ENCODE measurements around the gene ANKS1B.

ANKS1B gene

DNA sequence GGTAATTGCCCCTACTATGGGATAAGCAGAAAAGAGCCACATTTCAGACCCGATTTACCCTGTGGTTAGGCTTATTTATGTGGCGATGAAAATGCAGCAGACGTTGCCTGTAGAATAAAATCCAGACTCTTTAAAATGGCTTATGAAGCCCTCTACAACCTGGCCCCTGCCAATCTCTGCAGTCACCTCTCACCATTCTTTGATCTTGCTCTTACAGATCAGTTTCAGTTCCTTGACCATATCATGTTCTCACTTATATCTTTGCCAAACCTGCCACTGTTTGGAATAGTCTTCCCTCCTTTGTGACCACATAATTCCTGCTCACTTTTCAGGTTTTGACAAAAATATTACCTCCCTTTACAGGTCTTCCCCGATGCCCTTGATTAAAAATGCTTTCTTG is 601.5 kb downstream of the ANKS1B start:
- no peak overlapping the region for H3K27ac Mint-ChIP-seq
- H3K4me3 Mint-ChIP-seq: no peak overlapping the region
- H3K9me3 Mint-ChIP-seq: no peaks in the 10 kb centered on the region
- no peaks in the 10 kb centered on the region for H3K27me3 Mint-ChIP-seq (ENCODE audit: low read depth)
- TF ChIP-seq, protein P1, sequence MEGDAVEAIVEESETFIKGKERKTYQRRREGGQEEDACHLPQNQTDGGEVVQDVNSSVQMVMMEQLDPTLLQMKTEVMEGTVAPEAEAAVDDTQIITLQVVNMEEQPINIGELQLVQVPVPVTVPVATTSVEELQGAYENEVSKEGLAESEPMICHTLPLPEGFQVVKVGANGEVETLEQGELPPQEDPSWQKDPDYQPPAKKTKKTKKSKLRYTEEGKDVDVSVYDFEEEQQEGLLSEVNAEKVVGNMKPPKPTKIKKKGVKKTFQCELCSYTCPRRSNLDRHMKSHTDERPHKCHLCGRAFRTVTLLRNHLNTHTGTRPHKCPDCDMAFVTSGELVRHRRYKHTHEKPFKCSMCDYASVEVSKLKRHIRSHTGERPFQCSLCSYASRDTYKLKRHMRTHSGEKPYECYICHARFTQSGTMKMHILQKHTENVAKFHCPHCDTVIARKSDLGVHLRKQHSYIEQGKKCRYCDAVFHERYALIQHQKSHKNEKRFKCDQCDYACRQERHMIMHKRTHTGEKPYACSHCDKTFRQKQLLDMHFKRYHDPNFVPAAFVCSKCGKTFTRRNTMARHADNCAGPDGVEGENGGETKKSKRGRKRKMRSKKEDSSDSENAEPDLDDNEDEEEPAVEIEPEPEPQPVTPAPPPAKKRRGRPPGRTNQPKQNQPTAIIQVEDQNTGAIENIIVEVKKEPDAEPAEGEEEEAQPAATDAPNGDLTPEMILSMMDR (IDR thresholded peaks at IDR 0.05; ENCODE audit: unreplicated experiment in 3 of 3): no peak
- H3K36me3 Mint-ChIP-seq (ENCODE audit: low read depth): no peaks in the 10 kb centered on the region
- H3K4me1 Mint-ChIP-seq: no peaks in the 10 kb centered on the region

- Mint-ChIP-seq H3K4me3 (no peak overlapping the region), H3K27me3 (ENCODE audit: low read depth) (no peaks in the 10 kb centered on the region), H3K9me3 (no peaks in the 10 kb centered on the region), H3K4me1 (no peaks in the 10 kb centered on the region), H3K27ac (no peak overlapping the region), H3K36me3 (ENCODE audit: low read depth) (no peaks in the 10 kb centered on the region)
- TF ChIP-seq, protein P1 (IDR thresholded peaks at IDR 0.05; ENCODE audit: unreplicated experiment in 3 of 3): no peak
Observed at GRCh38 chr12:99381992-99382391, 602.7 kb downstream of the ANKS1B start.

DNA sequence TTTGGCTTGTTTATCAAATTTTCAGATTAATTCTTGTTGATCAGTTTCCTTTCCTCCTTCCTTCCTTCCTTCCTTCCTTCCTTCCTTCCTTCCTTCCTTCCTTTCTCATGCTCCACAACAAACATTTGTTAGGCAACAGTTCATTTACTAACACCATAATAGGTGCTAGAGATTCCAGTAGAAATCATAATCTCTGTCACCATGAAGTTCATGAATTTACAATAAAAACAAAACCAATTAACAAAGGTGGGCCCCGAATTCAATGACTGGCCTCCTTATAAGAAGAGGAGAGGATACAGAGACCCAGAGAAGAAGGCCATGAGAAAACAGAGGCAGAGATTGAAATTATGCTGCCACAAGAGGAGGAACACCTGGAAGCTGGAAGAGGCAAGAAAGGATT is 604.0 kb downstream of the ANKS1B start:
- no peak overlapping the region for H3K27ac Mint-ChIP-seq
- H3K9me3 Mint-ChIP-seq: no peaks in the 10 kb centered on the region
- H3K4me1 Mint-ChIP-seq: no peaks in the 10 kb centered on the region
- no peaks in the 10 kb centered on the region for H3K27me3 Mint-ChIP-seq (ENCODE audit: low read depth)
- TF ChIP-seq, protein P1 (IDR thresholded peaks at IDR 0.05; ENCODE audit: unreplicated experiment in 3 of 3): no peak
- H3K36me3 Mint-ChIP-seq (ENCODE audit: low read depth): no peaks in the 10 kb centered on the region
- no peak overlapping the region for H3K4me3 Mint-ChIP-seq

DNA sequence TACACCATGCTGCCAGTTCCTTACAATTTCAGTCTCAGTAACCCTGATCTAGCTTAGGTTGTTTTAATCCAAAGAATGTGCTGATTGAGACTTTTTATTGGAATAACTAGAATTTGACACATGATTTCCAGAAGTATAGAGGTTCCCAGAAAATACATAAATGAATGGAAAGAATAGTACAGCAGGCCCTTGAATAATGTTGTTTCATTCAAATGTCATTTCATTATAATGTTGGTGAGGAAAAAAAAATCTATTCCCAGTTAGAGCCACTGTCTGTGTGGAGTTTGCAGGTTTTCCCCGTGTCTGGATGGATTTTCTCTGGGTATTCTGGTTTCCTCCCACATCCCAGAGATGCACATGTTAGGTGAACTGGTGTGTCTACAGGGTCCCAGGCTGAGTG is 610.7 kb downstream of the ANKS1B start:
- H3K27ac Mint-ChIP-seq: peak overlapping the region in 2 of 3 experiments; percentile 61 to 83
- no peaks in the 10 kb centered on the region for H3K27me3 Mint-ChIP-seq (ENCODE audit: low read depth)
- H3K36me3 Mint-ChIP-seq (ENCODE audit: low read depth): no peaks in the 10 kb centered on the region
- no peak overlapping the region for H3K4me3 Mint-ChIP-seq
- TF ChIP-seq, protein P1 (IDR thresholded peaks at IDR 0.05; ENCODE audit: unreplicated experiment in 3 of 3): no peak
- no peaks in the 10 kb centered on the region for H3K9me3 Mint-ChIP-seq
- no peaks in the 10 kb centered on the region for H3K4me1 Mint-ChIP-seq

GRCh38 chr12:99372257-99372920 is 612.3 kb downstream of the ANKS1B start:
- no peaks in the 10 kb centered on the region for H3K4me1 Mint-ChIP-seq
- no peaks in the 10 kb centered on the region for H3K36me3 Mint-ChIP-seq (ENCODE audit: low read depth)
- H3K9me3 Mint-ChIP-seq: no peaks in the 10 kb centered on the region
- H3K27ac Mint-ChIP-seq: peak overlapping the region in 2 of 3 experiments; percentile 17 to 53
- TF ChIP-seq, protein P1 (IDR thresholded peaks at IDR 0.05; ENCODE audit: unreplicated experiment in 3 of 3): no peak
- H3K27me3 Mint-ChIP-seq (ENCODE audit: low read depth): no peaks in the 10 kb centered on the region
- H3K4me3 Mint-ChIP-seq: no peak overlapping the region
